CD4-positive, alpha-beta T cell treated with Interleukin-21 for 1 hour (primary cell): ENCODE results near the gene PRKCA.

ENCODE experiments used
- DNase-seq: peaks from one replicate; pipeline ENCODE4 v3.0.0-alpha.2; 2020

PRKCA gene

DNA sequence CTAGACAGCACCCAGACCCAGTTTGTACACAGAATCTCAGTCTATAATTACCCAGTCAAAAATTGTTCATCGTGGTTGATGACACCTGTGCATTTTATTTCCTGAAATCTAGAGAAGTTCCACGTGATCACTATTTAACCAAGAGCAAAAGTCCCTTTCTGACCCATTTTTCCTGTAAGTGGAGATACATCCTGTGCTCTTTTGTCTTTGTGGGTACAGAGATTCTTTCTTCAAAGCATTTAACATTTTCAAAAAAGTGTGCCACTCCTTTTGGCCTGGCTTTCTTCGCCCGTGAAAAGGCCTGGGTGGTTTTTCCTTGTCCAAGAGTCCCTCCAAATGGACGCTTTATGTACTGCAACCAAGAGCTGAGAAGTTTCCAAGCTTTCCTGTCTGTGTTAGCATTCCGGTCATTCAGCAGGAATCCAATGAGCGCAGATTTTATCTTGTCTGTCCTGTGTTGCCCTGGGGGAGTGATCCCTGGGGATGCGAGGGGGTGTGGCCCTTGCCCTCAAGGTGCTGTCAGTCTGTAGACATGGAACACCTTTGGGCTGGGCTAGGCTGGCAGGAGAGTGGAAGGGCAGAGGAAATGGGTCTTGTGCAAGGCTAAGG, 371.4 kb downstream of the PRKCA start:
- peak; percentile 84 for DNase-seq

- DNase-seq: no peak
Observed at GRCh38 chr17:66675273-66675990, 373.0 kb downstream of the PRKCA start.

DNA sequence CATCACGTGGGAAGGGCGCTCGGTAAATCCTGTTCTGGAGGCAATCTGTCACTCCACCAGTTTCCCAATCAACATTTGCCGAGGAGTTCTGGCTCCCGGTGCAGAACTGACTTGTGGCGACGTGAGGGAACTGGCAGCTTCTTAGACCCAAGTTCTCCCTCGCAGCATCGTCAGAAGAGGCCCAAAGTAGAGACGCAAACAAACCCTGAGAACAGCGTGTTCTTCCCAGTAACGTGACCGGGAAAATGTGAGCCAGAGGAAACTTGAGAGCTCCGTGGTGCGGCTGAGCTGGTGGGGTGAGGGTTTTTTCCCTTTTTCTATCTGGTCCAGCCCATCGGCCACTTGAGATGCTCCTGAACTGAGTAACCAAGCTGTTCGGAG, 373.6 kb downstream of the PRKCA start:
- DNase-seq: no peak

GRCh38 chr17:66676421-66676820, 374.0 kb downstream of the PRKCA start:
- DNase-seq: no peak

DNA sequence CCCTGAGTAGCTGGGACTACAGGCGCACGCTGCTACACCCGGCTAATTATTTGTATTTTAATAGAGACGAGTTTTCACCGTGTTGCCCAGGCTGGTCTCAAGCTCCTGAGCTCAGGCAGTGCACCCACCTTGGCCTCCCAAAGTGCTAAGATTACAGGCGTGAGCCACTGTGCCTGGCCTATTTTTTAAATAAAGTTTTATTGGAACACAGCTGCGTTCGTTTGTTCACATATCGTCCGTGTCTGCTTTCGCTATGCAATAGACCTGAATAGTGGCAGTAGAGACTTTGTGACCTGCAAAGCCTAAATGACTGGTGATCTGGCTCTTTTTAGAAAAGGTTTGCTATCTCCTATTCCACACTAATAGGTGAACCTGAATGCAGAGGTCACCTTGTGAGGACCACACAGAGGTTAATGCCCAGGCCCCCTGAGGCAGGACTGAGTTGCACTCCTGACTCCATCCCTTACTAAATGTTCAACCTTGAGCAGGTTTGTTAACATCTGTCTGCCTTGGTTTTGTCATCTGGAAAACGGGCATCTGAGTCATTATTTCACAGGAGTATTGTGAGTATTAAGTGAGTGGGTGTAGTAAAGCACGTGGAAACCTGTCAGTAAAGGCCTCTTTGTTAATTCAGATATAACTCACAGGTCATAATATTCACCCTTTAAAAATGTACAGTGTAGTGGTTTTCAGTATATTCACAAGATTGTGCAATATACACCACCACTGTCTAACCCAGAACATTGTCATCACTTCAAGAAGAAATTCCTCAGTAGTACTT, 375.0 kb downstream of the PRKCA start:
- no peak for DNase-seq

DNA sequence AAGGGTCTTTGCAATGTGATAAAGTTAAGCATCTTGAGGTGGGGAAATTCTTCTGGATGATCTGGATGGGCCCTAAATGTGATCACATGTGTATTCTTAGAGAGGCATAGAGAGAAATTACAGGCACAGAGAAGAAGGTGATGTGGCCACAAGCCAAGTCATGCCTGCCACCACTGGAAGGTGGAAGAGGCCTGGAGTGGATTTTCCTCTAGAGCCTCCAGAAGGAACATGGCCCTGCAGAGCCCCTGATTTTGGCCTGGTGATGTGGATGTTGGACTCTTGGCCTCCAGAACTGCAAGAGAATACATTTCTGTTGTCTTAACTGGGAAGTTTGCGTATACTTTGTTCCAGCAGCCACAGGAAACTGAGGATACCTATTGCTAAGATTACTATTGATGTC, 375.6 kb downstream of the PRKCA start:
- no peak for DNase-seq

DNA sequence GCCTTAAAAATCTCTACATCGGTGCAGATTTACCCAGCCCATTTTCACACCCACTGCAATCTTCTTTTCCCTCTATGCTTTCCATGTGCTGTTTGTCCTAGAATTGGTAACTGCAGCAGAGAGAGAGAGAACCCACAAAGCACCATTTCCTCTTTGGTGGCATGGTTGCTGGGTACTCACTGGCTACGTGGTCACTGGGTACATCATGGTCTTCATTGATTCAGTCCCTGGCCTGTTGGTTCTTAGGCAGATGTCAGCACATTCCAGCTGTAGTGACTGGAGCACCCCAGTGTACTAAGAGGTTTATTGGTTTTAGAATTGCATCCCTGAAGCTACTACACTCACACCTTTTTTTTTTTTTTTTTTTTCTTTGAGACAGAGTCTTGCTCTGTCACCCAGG, 376.4 kb downstream of the PRKCA start:
- no peak for DNase-seq

GRCh38 chr17:66679631-66680517, 377.5 kb downstream of the PRKCA start:
- no peak for DNase-seq

GRCh38 chr17:66682283-66682682, 379.9 kb downstream of the PRKCA start:
- no peak for DNase-seq

DNA sequence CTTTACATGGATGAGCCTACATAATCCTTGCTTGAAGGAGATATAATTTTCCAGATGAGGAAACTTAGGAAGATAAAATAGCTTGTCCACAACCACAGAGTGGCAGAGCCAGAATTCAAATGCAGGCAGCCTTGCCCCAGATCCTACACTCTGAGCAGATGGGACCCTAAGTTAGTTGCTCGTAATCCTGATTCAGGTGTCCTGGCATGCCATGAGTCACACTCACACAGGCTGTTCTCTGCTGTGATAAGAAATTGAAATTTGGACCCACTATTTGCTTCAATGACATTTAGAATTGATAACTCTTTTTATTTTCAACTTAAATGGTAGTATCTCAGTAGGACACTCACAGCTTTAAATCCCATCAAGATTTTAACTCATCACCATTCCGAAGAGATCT, 381.8 kb downstream of the PRKCA start:
- no peak for DNase-seq

- DNase-seq: no peak
Observed at GRCh38 chr17:66684731-66685130, 382.3 kb downstream of the PRKCA start.

- DNase-seq: no peak
Observed at GRCh38 chr17:66686601-66687000, 384.2 kb downstream of the PRKCA start.

GRCh38 chr17:66687570-66688284, 385.3 kb downstream of the PRKCA start:
- DNase-seq: no peak

DNA sequence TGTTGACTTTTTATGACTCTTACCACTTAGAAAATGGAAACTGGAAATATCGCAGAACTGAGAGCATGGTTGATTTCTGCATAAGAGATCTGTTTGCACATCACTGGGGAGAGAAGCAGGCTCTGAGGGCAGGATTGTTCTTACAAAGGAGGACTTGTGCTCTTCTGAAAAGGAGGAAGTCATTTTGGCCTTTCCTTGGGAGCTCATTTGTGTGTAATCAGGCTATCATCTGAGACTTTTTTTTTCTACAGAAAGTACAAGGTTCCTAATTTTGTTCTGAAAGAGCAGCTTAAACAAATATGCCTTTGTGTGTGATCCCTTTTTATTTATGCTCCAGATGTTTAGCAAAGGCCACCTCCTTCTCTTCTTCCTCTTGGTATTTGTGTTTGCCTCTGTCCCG, 386.8 kb downstream of the PRKCA start:
- no peak for DNase-seq

DNA sequence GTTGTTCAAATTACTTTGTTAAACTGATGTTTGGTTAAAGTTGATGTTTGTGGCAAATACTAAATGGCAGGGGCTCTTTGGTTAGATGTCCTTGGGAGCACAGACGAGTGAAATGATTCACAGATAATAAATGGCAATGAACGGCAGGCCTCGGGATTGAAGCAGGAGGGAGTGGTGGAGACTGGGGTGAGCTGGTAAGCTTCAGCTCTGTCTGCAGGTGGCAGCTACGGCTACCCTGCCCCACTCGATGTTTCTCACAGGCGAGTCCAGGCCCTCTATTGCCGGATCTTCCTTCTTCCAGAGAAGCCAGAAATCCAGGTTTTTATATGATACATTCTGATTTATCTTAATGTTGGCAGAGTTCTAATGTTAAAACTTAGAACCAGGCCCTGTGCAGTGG, 387.8 kb downstream of the PRKCA start:
- DNase-seq: no peak

- DNase-seq: no peak
Observed at GRCh38 chr17:66691644-66692420, 389.4 kb downstream of the PRKCA start.

GRCh38 chr17:66692421-66692690, 389.9 kb downstream of the PRKCA start:
- DNase-seq: no peak

GRCh38 chr17:66695098-66695497, 392.7 kb downstream of the PRKCA start:
- DNase-seq: no peak

- no peak for DNase-seq
Observed at GRCh38 chr17:66698270-66698669, 395.9 kb downstream of the PRKCA start.

- DNase-seq: no peak
Observed at GRCh38 chr17:66701462-66701861, 399.0 kb downstream of the PRKCA start.

GRCh38 chr17:66702106-66702936, 399.9 kb downstream of the PRKCA start:
- DNase-seq: no peak
